NCI-H146 treated with DMSO at 0.1 percent for 48 hours (cell line): ENCODE results near the gene TSEN54.

Source experiments
- DNase-seq: peaks from one replicate; lab custom pipeline; 2025; ENCODE audit not compliant: unreplicated experiment; lab: John Stamatoyannopoulos, UW

The TSEN54 gene

DNA sequence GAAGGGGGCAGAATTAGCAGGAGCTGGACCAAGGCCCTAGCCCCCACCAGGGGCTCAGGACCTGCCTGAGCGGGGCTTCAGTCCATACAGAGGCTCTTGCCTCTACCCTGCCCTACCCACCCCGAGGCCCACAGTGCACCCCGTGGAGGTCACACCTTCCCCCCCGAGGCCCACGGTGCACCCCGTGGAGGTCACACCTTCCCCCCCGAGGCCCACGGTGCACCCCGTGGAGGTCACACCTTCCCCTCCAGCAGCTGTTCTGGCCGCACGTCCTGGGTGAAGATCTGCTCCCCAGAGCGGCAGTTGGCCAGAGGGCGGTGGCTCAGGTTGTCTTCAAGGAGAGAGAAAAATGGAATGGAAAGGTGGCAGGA is 12.4 kb upstream of the TSEN54 start:
- DNase-seq = no peak

GRCh38 chr17:75504347-75505151 is 11.8 kb upstream of the TSEN54 start:
- DNase-seq = no peak

- DNase-seq = no peak
Observed at GRCh38 chr17:75505152-75505409, 11.2 kb upstream of the TSEN54 start.

GRCh38 chr17:75505640-75506039 is 10.7 kb upstream of the TSEN54 start:
- no peak for DNase-seq

DNA sequence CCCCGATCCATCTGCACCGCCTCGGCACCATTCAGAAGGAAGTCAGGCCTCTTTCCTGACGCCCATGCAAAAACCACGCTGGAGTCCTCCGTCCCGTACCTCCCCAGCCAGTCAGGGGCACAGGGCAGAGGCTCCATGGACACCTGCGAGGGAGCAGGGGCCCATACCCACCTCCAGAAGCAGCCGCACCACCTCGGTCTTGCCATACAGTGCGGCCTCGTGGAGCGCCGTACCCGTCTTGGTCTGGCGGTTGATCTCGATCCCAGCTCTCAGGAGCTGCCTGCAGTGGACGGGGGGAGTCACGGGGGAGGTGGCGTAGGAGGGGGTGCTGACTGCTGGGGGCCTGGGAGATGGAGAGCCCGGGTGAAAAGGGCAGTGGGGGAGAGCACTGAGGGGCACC is 10.2 kb upstream of the TSEN54 start:
- no peak for DNase-seq

DNA sequence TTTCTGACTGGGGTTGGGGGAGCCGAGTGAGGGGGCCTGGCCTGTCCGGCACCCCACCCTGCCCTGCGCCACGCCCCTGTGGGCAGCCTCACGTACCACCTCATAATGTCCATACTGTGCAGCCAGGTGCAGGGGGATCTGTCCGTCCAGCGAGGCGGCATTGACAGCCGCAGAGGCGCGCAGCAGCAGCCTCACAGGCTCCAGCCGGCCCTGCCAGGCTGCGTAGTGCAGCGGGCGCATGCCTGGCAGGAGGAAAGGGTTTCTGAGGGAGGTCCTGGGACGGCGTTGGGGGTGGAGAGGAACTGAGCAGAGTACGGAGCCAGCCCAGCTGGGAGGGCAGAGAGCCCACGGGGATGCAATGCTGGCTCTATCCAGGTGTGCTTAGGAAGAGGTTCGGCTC is 9.4 kb upstream of the TSEN54 start:
- DNase-seq = no peak

DNA sequence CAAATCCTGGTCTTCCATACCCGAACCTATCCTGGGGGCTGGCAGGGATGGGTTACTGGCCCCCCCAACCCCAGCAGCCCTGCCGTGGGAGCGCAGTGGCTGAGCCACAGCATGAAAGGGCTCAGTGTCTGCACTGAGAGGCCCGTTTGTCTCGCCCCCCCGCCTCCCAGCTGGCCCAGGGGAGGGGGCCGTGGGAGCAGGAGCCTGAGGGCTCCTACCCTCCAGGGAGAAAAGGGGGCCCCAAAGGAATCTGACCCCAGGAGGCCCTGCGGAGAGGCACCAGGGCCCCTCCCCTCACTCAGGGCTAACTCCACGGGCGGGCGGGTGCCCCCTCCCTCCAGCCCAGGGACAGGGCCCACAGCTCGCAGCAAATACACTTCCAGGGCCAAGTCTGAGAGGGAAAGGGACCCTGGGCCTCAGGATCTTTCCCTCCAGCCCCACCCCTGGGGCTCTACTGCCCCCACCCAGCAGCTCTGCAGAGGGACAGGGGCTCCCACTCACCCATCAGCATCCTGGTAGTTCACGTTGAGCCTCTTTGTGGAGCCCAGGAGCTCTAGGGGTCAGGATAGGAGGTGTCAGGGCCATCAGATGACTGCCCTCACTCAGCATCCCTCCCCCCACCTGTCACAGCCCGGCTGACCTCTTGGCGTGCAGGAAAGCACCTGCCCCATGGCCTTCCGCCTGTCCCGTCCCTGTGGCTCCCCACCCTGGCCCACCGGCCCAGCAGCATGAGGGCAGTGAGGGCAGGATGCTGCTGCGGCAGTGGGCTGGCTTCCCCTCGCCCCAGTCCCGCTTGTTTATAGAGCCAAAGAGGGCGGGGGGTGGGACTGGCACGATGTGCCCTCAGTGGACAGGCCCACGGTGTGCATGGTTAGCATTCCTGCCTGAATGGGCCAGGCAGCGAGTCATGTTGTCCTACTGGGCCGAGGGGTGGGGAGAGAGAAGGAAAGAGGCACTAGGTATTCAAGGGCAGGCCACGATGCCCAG is 8.3 kb upstream of the TSEN54 start:
- no peak for DNase-seq

DNA sequence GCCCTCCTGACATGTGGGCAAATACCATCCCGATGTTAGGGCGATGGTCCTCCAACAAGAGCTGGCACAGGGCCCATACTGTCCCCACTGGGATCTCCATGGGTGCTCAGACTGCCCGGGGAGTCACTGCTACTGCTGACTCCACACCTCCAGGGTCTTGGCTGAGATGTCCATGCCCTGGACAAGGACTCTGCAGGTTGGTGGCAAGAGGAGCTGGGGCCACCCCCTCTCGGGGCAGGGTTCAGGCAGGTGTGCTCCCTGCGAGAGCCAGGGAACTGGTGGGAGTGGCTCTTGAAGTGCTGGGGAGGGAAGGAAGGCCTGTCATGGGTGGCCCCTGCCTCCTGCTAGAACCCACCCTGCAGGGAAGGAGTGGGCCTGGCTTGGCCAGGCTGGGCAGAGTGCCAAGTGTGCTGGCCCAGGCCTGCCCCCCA is 7.4 kb upstream of the TSEN54 start:
- DNase-seq = no peak

DNA sequence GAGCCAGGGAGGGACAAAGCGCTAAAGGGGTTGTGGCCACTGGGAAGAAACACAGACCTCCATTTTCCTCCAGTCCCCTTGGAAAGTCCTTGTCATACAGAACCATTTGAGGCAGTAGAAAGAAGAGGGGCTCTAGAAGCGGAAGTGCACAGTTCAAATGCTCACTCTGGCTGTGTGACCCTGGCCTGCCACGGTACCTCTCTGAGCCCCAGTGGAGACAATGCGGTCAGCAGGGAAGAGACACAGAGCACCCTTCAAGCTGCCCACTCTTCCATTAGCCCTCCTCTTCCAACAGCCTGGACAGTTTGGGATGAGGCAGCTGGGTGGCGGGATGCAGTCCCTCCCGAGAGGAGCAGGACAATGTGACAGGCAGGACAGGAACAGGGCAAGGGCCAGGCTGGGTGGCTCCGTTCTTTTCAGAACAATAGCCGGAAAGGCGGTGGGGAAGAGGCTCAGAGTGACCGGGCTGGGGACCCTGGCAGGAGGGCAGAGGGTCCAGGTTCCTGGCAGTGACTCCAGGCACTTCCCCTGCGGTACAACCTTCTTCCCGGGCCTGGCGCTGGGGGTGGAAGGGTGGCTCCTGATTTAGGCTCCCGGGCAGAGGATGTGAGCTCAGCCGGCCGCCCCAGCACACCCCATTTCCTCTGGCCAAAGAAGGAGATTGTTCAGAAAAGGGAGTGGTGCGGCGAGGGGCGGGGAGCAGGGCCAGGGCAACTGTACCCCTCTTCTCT is 6.6 kb upstream of the TSEN54 start:
- DNase-seq = no peak

GRCh38 chr17:75511270-75511609 is 5.1 kb upstream of the TSEN54 start:
- DNase-seq = no peak

- DNase-seq = no peak
Observed at GRCh38 chr17:75511610-75512575, 4.4 kb upstream of the TSEN54 start.

GRCh38 chr17:75512926-75513640 is 3.2 kb upstream of the TSEN54 start:
- no peak for DNase-seq

- DNase-seq = no peak
Observed at GRCh38 chr17:75513641-75514000, 2.7 kb upstream of the TSEN54 start.

GRCh38 chr17:75514299-75514918 is 1.9 kb upstream of the TSEN54 start:
- no peak for DNase-seq

DNA sequence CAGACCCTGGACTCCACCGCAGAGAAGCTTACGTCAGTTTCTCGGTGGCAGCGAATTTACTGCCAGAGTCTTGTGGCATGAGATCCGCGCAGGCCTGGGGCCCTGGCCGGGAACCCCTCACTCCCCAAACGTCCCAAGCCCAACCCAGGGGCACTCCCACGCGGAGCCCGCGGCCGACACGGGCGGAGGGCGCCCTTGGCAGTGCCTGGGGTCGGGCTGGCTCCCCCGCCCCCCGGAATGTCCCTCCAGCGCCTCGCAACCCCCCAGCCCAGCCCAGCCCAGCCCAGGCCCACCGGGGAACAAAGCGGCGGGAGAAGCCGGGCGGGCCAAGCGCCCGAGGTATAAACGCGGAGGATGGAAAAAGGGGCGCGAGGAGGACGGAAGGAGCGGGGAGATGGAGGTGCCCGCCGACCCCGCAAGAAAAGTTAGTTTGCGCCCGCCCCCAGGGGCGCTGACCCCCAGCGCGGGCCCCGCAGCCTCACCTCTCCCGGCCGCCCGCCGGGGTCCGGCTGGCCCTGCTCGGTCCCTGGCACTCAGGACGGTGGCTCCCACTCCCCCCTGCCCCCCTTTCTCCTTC is 1.3 kb upstream of the TSEN54 start:
- DNase-seq = no peak

- DNase-seq = peak; percentile 79
Observed at GRCh38 chr17:75515496-75516254, 653 bp upstream of the TSEN54 start, which contains the start of gene CASKIN2. CASKIN2 (minus strand) TSS chr17:75515537; CDS start chr17:75513804, 1,733 bp downstream.

DNA sequence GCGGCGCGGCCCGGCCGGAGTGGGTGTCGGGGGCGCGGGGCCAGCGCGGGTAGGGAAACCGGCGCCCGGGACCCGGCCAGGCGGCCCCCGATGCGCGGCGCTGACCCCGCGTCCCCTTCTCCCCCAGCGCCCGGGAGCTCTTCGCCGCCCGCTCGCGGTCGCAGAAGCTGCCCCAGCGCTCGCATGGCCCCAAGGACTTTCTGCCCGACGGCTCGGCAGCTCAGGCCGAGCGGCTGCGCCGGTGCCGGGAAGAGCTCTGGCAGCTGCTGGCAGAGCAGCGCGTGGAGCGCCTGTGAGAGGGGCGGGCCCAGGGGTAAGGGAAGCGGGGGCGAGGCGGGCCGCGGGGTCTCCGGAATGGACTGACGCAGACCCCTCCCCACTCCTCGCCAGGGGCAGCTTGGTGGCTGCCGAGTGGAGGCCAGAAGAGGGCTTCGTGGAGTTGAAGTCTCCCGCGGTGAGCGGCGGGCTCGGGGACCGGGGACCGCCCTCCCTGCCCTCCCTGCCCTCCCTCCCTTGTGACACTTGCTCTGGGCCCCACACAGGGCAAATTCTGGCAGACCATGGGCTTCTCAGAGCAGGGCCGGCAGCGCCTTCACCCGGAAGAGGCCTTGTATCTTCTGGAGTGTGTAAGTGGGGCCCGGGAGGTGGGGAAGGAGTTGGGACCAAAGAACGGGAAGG is 430 bp downstream of the TSEN54 start:
- no peak for DNase-seq
